G401.6 (cell line): ENCODE data around the gene EIF2D.
"Not testable (repeated sequence)": the region's sequence is repeated elsewhere in the genome, so short reads cannot be mapped to it uniquely, and the experiment has no call there.

Experiments used
- FAIRE-seq: peaks from 2 replicates; lab custom pipeline; 2012; peaks lifted over from hg19 to GRCh38; lab: Jason Lieb, UNC

Gene EIF2D

DNA sequence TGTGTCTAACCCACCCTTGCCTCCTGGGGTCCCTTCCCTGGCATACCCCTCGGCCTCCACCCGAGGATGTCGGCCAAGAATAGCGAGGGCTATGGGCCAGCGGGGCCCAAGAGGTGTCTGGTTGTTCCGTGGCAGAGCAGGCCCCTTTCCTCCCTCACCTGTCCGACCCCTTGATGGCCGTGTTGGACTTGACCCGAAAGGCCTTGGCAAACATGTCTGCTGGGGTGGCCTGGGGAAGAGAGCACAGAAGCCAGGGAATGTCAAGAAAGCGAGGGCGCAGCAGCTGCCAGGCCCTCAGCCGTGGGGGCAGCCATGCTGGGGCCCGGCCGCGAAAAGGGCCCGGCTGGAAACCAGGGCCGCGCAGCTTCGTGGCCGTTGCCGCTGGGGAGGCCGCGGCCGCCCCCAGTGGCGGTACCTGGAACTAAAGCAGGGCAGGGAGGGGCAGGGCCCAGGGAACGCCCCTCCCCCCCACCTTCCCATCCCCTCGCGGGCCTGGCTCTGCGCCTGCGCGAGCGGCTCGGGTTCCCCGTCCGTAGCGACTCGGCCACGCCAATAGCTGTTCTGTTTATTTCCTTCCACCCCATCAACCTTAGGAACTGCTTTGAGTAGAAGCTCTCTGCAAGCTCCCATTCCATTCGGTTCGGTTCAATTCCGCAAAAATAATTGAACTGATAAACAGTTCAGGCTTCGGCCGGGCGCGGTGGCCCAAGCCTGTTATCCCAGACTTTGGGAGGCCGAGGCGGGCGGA lies at the start of gene EIF2D:
Gene EIF2D, minus strand, starts transcription at position 337 of the 748 bp plus-strand sequence. Its CDS starts 123 bp downstream, at position 214.
- peak; percentile 33 for FAIRE-seq

GRCh38 chr1:206661161-206661820 lies 49.0 kb upstream of the EIF2D start:
- FAIRE-seq = no peak

- no peak for FAIRE-seq
These were observed 47.9 kb upstream of the EIF2D start for GRCh38 chr1:206660136-206660535.

- FAIRE-seq = no peak
These were observed 46.7 kb upstream of the EIF2D start for GRCh38 chr1:206658981-206659273.

GRCh38 chr1:206658264-206658980 lies 46.2 kb upstream of the EIF2D start:
- no peak for FAIRE-seq

- no peak for FAIRE-seq
These were observed 45.5 kb upstream of the EIF2D start for GRCh38 chr1:206657751-206658150.

DNA sequence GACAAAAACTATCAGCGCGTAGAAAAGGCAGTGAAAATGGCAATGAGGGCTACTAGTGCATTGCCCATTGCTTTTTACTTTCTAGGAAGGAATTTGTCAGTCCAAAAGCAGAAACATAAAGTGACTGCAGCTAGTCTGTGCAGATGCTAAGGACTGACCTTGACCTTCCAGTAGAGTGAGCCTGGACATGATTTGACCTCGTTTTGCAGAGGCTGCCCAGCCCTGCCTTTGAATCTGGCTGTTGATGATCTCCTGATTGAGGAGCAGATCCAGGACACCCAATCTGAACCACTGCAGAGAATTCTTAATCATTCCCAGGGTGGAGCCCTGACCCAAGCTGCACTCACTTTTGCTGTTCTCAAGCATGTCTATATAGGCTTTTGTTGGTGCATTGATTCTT lies 44.7 kb upstream of the EIF2D start:
- FAIRE-seq = no peak

DNA sequence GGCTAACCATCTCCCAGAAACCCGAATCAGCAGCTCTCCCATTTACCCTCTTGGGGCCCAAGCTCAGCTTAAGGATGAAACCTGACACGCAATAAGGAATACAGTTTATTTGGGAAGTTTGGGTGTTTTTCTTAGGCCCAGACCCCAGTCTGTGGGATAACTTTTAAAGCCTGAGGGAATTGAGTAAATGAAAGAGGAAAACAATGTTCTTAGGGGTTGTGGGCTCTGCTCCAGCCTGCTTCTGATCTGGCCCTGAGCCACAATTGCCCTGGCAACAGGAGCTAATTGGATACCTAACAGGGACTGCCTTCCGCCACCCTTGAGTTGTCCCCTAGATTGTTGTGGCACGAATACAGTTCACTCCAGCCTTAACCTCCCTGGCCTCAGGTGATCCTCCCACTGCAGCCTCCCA lies 43.2 kb upstream of the EIF2D start:
- no peak for FAIRE-seq

GRCh38 chr1:206654828-206655227 lies 42.6 kb upstream of the EIF2D start:
- no peak for FAIRE-seq

DNA sequence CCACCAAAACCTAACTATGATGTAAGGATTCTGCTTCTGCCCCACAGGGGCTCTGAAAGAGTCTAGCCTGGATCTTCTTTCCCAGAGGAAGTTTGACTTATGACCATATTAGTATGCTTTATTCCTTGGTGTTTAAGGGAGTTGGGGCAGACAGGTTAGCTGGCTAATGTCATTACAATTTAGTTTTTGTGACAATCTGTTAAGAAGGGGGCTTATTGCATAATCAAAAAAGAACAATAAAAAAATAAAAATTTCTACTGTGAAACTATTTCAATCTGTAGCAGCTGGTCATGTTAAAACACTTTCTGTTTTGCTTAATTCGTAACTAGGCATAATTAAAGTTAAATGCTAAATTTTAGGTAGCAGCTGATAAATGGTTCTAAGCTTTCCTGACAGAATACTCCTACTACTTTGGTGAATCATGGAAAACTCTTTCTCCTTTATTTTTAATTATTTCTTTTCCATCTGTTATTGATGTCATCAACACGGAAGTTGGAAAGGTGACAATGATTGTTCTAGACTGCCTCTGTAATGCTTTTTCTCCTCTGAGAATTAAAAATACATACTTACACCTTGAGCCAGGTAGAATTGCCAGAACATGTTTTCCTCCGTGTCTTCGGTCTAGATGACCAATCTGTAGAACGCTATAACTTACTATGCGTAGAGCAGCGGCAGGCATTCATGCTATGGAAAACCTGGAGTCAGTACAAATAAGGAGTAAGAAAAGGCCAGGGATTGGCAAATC lies 41.6 kb upstream of the EIF2D start:
- no peak for FAIRE-seq

- no peak for FAIRE-seq
These were observed 40.0 kb upstream of the EIF2D start for GRCh38 chr1:206651958-206652890.

- FAIRE-seq = no peak
These were observed 38.7 kb upstream of the EIF2D start for GRCh38 chr1:206651014-206651413.

DNA sequence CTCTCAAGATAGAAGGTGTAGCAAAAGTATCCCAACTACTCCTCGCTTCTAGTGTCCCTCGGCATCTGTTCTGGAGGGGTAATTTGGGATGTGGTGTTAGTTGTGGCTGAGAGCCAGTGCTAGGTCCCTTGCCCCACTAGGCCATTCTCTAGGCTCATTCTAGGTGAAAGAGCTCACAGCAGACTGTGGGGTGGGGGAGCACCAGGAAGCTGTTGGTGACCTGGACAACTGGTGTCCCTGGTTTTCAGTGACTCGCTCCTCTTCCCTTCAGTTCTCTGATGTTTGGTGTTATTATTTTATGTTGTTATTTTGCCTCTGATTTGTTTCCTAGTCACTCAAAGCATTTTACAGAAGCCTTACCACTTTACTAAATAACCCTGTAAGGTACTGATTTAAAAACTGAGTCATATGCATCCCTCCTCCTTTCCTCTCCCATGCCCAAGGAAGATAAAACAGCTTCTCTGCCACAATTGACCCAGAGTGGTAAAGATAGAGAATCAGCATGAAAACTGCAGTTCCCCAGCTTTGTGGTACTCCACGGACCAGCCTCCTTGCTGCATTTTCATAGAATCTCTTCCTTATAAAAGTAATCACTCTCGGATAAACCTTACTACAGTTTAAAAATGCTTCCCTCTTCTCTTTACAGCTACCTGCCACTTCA lies 37.1 kb upstream of the EIF2D start:
- FAIRE-seq = no peak

GRCh38 chr1:206647224-206647623 lies 35.0 kb upstream of the EIF2D start:
- no peak for FAIRE-seq

DNA sequence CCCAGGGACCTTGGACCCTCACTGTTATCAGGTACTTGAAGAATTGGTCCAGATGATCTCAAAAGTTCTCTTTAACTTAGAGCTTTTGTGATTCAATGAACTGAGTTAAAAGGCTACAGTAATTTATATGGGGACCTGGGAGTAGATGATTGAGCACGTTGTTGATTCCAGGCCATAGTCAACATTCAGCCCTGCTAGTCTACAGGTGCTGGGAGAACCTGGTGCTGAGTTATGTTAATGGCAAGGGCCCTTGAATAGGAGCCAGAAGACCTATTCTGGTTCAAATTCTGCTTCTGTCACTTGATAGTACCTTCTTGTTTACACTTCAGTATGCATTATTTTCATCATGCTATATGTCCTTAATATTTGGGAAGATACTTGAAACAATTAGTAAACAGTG lies 34.2 kb upstream of the EIF2D start:
- no peak for FAIRE-seq

DNA sequence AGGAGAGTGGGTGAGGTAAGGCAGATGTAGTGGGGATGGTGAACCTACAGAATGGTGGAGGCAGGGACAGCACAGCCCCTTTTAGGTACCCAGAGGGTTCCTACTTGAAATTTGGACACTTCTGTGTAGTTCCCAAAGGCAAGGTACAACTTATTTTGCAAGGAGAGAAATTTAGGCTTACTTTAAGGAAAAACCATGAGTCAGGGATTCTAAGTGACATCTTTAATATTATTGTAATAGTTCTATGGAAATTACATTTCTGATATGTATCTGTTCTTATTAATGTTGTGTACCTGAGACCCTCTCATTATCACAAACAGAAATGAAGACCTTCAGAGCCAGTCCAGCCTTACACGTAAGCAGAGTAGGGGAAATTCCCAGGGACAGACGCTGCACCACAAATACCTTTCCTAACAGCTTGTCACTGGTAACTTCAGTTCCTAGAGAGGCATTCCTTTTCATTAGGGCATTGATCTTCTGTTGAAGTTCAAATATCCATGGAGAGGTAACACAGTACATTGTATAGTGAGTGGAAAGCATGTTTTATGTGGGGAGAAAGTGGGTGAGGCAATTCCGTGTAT lies 30.9 kb upstream of the EIF2D start:
- no peak for FAIRE-seq

- FAIRE-seq = not testable (repeated sequence)
These were observed 29.8 kb upstream of the EIF2D start for GRCh38 chr1:206642074-206642473.

DNA sequence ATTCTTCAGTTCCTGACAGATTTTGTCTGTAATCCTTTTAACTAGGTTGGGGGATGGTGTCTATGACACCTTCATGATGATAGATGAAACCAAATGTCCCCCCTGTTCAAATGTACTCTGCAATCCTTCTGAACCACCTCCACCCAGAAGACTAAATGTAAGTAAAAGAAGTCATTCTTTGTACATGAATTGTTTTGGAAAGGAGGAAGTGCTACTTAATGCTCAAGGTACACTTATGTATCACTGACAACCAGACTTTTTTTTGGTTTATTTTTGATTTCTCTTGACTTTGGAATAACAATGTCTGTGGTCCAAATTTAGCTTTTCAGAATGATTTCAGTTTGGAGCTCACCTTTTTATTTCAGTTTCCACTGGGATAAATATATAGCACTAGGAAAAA lies 25.3 kb upstream of the EIF2D start:
- no peak for FAIRE-seq

GRCh38 chr1:206636671-206637070 lies 24.4 kb upstream of the EIF2D start:
- no peak for FAIRE-seq

DNA sequence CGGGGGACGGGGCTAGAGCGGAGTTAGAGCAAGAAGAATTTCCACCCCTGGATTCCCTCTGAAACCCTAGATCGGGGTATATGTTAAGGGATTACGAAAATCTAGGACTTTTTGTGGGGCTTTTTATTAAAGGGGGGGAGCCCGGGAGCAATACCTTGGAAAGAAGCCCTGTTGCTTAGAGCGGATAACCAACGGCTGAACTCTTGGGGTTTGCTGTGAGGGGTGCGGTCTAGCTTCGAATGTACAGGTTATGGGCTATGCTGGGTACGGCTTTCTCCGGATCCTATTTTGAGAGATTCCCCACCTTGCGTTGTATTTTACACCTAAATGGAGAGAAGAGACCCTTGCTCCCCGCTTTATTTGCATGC lies 23.7 kb upstream of the EIF2D start:
- no peak for FAIRE-seq
